ENCODE data around the gene UNC5B. TPM values are rescaled to one million over a fixed set of nuclear protein-coding genes. Genes with fewer than 3 reads are reported as not detected.

Gene UNC5B
- total RNA-seq, 4 donors from 2014 or later, result 3.4 to 5.2 (median 3.9) TPM

DNA sequence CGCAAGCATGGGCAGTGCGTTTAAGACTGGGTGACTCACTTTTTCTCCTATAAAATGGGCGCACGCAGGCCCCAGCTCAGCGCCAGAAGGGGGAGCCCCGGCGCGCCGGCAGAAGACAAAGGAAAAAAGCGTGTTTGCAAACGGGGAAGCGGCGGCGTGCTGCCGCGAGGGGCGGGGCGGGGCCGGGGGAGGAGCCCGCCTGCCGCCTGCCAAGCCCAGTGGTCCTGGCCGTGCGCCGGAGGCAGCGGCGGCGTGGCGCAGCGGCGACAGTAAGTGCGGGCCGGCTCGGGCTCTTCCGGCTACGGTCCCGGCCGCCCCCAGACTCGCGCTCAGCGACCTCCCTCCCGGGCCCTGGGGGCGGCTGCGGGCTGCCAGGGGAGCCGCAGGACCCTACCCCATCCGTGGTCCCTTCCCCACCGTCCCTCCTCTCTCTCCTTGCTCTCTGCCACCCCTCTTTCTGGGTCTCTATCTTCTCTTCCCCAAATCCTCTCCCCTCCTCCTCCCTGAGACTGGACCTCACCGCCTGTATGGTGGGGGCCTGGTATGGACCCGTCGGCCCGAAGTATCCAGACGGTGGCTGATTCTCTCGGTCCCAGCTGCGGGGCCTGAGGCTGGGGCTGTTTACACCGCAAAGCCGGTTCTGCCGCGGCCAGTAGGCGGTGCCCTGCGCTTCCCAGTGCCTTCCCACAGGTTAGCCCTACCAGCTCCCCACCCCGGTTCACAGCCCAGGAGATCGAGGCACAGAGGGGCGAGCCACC is 106.9 kb downstream of the UNC5B start, which contains the start of gene SLC29A3:
TSS of gene SLC29A3 (plus strand) at position 218 of the 758 bp plus-strand sequence. CDS start at position 269, 51 bp downstream.
- ATAC-seq (ENCODE audit: low FRiP score), result peak; percentile 76
- peak; percentile 44 for DNase-seq (ENCODE audit: low spot score)
- TF ChIP-seq, protein P1, sequence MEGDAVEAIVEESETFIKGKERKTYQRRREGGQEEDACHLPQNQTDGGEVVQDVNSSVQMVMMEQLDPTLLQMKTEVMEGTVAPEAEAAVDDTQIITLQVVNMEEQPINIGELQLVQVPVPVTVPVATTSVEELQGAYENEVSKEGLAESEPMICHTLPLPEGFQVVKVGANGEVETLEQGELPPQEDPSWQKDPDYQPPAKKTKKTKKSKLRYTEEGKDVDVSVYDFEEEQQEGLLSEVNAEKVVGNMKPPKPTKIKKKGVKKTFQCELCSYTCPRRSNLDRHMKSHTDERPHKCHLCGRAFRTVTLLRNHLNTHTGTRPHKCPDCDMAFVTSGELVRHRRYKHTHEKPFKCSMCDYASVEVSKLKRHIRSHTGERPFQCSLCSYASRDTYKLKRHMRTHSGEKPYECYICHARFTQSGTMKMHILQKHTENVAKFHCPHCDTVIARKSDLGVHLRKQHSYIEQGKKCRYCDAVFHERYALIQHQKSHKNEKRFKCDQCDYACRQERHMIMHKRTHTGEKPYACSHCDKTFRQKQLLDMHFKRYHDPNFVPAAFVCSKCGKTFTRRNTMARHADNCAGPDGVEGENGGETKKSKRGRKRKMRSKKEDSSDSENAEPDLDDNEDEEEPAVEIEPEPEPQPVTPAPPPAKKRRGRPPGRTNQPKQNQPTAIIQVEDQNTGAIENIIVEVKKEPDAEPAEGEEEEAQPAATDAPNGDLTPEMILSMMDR (IDR thresholded peaks at IDR 0.05), result no peak

DNA sequence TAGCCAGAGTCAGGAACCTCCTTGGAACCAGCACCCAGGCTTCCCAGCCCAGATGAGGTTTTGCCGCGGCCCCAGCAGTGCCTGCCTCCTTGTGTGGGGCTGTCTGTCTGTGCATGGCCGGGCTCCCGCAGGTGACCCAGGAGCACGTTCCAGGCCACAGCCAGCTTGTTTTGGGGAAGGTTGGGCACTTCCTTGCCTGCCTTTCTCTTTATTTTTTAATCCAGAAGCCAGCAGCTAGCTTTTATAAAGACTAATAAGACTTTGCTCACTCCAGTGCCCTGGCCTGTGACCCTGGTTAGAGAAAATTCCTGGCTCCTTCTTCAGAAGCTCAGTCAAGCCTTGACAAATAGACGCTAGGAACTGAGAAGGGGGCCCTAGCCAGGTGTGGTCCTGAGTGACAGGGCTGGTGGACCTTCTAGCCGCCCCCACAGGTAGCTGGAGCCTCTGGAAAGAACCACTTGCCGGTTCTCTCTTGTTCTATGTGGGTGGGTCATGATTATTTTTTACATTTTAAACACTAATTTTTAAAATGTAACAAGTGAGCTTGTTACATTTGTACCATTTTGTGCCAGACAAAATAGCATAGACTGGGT is 107.5 kb downstream of the UNC5B start:
- ATAC-seq (ENCODE audit: low FRiP score) (no peak), DNase-seq (ENCODE audit: low spot score) (no peak)
- TF ChIP-seq, protein P1 (IDR thresholded peaks at IDR 0.05), result no peak

DNA sequence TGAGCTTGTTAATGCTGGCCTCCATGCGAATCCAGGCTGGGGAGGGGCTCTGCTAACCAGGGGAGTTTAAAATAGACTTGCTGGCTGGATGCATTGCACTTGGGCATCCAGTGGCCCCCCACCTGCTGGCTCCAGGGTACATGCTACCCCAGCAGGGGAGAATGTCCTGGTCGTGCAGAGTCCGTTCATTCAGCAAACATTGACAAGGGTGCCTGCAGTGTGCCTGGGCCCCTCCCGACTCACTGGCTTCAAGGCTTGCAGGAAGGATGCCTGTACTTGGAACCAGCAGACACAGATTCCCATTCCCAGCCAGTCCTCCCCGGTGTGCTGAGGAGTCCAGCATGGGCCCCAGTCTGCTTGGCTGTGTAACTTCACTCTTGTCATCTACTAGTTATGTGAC is 108.2 kb downstream of the UNC5B start:
- ATAC-seq (ENCODE audit: low FRiP score), result no peak
- TF ChIP-seq, protein P1 (IDR thresholded peaks at IDR 0.05), result no peak
- DNase-seq (ENCODE audit: low spot score), result no peak

DNA sequence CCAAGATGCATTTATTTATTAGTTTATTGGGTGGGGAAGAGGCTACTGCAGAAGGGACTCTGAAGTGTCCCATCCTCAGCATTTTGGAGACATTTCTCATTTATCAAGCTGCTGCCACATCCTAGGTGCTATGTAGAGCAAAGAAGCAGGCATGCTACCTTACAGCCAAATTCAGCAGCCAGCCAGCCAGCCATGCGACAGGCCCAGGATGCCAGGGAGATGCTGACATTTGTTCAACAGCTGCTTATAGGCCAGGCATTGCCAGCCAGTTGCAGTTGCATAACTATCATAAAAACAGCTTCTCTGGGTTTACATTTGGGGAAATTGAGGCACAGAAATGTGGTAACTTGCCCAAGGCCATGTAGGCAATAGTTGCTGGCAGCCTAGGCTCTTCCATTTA is 109.0 kb downstream of the UNC5B start:
- no peak for ATAC-seq (ENCODE audit: low FRiP score)
- no peak for DNase-seq (ENCODE audit: low spot score)
- TF ChIP-seq, protein P1 (IDR thresholded peaks at IDR 0.05), result no peak

DNA sequence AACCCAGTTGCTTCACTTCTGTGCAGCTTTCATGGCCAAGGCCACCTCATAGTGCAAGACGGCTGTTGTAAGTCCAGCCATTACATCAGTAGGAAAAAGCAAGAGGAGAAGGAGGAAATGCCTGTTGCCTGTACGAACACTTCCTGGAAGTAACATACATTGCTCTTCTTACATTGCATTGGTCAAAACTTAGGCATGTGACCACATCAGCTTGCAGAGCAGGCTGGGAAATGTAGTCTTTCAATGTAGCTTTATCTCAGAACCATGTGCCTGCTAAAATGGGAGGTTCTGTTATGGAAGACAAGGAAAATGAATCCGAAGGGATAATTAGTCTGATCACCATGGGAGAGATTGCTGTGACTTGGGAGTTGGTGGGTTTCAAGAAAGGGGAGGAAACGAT is 111.0 kb downstream of the UNC5B start:
- DNase-seq (ENCODE audit: low spot score) (no peak), ATAC-seq (ENCODE audit: low FRiP score) (no peak)
- TF ChIP-seq, protein P1 (IDR thresholded peaks at IDR 0.05), result no peak

DNA sequence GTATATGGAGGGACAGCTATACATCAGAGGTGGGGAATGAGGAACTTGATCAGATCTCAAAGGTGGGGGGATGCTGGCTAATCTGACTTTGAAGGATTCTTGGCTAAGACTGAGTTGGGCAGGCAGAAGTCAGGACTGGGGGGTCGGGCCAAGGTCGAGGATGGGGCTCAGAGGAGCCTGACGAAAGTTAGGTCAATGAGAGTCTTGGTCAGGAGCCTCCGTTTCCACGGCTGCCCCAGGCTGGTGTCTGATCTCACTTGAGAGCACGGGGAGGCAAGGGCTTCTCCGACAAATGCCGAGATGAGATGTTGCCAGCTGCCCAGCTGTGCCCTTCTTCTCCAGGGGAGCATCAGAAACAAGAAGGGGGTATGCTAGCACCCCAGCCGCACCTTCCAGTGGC is 112.4 kb downstream of the UNC5B start:
- DNase-seq (ENCODE audit: low spot score) (no peak), ATAC-seq (ENCODE audit: low FRiP score) (no peak)
- TF ChIP-seq, protein P1 (IDR thresholded peaks at IDR 0.05), result no peak

DNA sequence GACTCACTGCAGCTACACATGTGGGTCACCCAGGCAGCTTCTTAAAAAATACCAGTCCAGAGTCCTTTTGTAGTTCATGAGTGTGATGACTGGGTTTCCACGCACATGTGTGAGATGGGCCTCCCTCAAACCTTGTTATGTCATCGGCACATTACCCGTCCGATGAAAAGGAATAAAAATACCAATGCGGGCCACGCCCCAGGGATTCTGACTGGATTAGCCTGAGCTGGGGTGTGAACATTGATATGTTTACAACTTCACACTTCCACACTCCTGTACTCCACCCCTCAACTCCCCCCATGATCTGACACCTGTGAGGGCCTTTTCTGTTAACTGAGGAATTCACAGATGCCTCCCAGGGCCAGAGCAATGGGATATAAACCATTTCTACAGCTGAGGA is 112.9 kb downstream of the UNC5B start:
- ATAC-seq (ENCODE audit: low FRiP score), result no peak
- TF ChIP-seq, protein P1 (IDR thresholded peaks at IDR 0.05), result no peak
- DNase-seq (ENCODE audit: low spot score), result no peak

Measured in omental fat pad (tissue), 4 donors.